Measurements from ENCODE around the gene SFR1. TPM values are rescaled to one million over a fixed set of nuclear protein-coding genes. Genes with fewer than 3 reads are reported as not detected.

SFR1 gene
- total and polyA plus RNA-seq, 7 donors = 6.1 to 13.9 (median 7.2) TPM

DNA sequence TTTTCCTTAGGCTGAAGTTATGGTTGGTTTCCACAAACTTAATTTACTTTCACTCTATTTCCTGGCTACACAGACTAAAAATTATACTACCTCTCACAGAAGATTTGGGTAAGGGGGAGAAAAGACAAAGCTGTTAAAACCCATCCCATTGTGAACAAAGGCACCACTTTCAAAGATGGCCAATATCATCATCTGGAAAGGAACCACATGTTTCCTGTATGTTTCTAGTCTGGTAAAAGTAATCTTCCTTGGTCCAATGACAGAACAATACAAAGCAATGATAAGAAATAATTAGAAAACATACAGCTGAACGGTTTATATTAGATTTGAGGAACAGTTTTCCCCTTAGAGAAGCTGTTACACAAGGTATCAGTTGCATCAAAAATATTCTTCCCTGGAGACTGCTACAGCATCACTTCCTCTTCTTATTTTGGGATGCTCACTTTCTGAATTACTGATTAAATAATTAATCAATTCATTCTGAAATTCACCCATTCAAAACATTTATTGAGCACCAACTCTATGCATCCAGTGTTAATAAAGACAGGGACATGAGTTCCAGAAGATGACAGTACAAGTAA is 8.5 kb upstream of the SFR1 start:
- H3K4me3 ChIP-seq = no peak overlapping the region
- H3K27me3 ChIP-seq = no peaks in the 10 kb centered on the region
- no peak for DNase-seq
- 34 to 68% methylated on average over 1 of the region's 1 CpG for WGBS, 2 donors
- intact Hi-C loops (cut with DNase I) = no loop called here
- H3K36me3 ChIP-seq = no peaks in the 10 kb centered on the region
- H3K9me3 ChIP-seq = no peaks in the 10 kb centered on the region
- H3K4me1 ChIP-seq = no peaks in the 10 kb centered on the region
- no peak for TF ChIP-seq POLR2A (IDR thresholded peaks at IDR 0.05)
- TF ChIP-seq POLR2AphosphoS5 (IDR thresholded peaks at IDR 0.05) = no peak
- TF ChIP-seq EP300 (IDR thresholded peaks at IDR 0.05) = no peak
- TF ChIP-seq, protein P1, sequence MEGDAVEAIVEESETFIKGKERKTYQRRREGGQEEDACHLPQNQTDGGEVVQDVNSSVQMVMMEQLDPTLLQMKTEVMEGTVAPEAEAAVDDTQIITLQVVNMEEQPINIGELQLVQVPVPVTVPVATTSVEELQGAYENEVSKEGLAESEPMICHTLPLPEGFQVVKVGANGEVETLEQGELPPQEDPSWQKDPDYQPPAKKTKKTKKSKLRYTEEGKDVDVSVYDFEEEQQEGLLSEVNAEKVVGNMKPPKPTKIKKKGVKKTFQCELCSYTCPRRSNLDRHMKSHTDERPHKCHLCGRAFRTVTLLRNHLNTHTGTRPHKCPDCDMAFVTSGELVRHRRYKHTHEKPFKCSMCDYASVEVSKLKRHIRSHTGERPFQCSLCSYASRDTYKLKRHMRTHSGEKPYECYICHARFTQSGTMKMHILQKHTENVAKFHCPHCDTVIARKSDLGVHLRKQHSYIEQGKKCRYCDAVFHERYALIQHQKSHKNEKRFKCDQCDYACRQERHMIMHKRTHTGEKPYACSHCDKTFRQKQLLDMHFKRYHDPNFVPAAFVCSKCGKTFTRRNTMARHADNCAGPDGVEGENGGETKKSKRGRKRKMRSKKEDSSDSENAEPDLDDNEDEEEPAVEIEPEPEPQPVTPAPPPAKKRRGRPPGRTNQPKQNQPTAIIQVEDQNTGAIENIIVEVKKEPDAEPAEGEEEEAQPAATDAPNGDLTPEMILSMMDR (IDR thresholded peaks at IDR 0.05) = no peak
- no peak overlapping the region for H3K27ac ChIP-seq

DNA sequence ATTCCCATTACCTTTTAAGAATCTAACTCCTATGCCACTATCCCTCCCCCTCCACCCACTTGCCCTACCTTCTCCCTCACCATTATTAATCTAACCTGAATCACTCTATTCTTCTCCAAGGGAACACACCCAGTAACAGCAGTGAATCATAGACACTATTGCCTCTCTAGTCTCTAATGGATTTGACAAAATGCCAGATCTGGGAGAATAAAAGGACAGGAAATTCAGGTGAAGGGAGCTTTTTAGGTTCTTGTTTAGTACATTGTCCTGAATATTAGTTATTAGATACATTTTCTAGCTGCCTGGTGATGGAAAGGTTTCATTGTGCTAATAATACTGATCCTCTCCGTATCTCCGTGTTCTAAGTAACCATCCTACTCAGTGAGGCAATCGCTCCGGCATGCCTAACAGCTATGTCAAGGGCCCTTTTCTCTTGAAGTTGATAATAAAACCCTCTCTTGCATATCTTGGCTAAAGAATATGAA is 4.1 kb upstream of the SFR1 start:
- no peak overlapping the region for H3K27ac ChIP-seq
- no peak for DNase-seq
- no peak for TF ChIP-seq EP300 (IDR thresholded peaks at IDR 0.05)
- TF ChIP-seq POLR2AphosphoS5 (IDR thresholded peaks at IDR 0.05) = no peak
- TF ChIP-seq, protein P1 (IDR thresholded peaks at IDR 0.05) = no peak
- no peak for TF ChIP-seq POLR2A (IDR thresholded peaks at IDR 0.05)
- H3K4me3 ChIP-seq = no peak overlapping the region
- H3K36me3 ChIP-seq = no peaks in the 10 kb centered on the region
- H3K27me3 ChIP-seq = no peaks in the 10 kb centered on the region
- 57 to 82% methylated on average over 4 of the region's 4 CpGs for WGBS, 2 donors
- intact Hi-C loops (cut with DNase I) = no loop called here
- H3K9me3 ChIP-seq = no peaks in the 10 kb centered on the region
- H3K4me1 ChIP-seq = peaks cover 0 to 12% (median 8%) of the 10 kb centered on the region in 4 donors

DNA sequence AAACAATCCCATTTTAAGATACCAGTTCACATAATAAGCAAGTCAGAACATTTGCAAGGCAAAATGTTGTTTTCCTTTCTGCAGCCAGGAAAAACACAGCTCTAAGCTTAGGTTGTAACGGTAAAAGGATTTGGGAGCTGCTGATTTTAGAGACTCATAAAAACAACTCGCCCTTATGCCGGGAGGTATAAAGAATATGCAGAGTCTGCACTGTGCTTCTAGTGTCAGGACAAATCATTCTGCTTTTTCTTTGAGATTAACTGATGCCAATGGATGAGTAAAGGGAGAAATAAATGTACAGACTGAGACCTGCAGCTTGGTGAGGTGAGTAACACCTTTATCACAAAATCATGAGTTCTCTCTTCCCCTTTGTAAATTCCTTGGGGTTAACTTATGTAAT is 2.0 kb upstream of the SFR1 start:
- Histone ChIP-seq H3K9me3 (no peaks in the 10 kb centered on the region), H3K36me3 (no peaks in the 10 kb centered on the region), H3K4me3 (no peak overlapping the region), H3K27ac (peak overlapping the region; percentile 96 to 98 (median 98)), H3K27me3 (no peaks in the 10 kb centered on the region), H3K4me1 (peaks cover 0 to 13% (median 8%) of the 10 kb centered on the region in 4 donors)
- TF ChIP-seq POLR2AphosphoS5 (IDR thresholded peaks at IDR 0.05) (no peak), EP300 (IDR thresholded peaks at IDR 0.05) (no peak), POLR2A (IDR thresholded peaks at IDR 0.05) (no peak)
- TF ChIP-seq, protein P1 (IDR thresholded peaks at IDR 0.05) = no peak
- WGBS, 2 donors = 55 to 73% methylated on average over 3 of the region's 3 CpGs
- DNase-seq = no peak
- intact Hi-C loops (cut with DNase I) = loop anchor here (5.0 kb wide), 2 partner anchors 232 to 233 kb away; partner anchors contain the start of gene CFAP58

DNA sequence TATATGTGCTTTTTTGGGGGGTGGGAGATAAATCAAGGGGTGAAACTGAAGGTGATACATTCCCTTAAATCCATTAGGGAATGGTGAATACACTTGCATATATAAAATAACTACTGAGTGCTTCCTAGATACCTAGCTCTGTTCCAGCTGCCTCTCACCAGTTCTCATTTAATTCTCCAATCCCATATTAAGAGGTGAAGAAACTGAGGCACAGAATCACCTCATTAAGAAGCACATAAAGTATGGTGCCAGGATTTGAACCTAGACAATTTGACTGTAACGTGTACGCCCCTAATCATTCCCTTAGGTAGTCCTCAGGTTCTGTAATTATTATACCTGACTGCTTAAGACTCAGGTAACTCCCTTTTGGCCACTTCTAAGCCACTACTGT is 1.5 kb upstream of the SFR1 start:
- intact Hi-C loops (cut with DNase I) = loop anchor here (5.0 kb wide), 2 partner anchors 232 to 233 kb away; partner anchors contain the start of gene CFAP58

More for the DNA sequence above, 1.5 kb upstream of the SFR1 start:
- no peak for TF ChIP-seq EP300 (IDR thresholded peaks at IDR 0.05)
- TF ChIP-seq, protein P1 (IDR thresholded peaks at IDR 0.05) = no peak
- TF ChIP-seq POLR2A (IDR thresholded peaks at IDR 0.05) = no peak
- no peak for TF ChIP-seq POLR2AphosphoS5 (IDR thresholded peaks at IDR 0.05)
- peak overlapping the region; percentile 96 to 98 (median 98) for H3K27ac ChIP-seq
- DNase-seq = no peak
- no peaks in the 10 kb centered on the region for H3K9me3 ChIP-seq
- H3K4me1 ChIP-seq = peaks cover 0 to 13% (median 8%) of the 10 kb centered on the region in 4 donors
- H3K36me3 ChIP-seq = peaks cover 0 to 3% (median 0%) of the 10 kb centered on the region in 4 donors
- H3K4me3 ChIP-seq = peak overlapping the region; percentile 61 to 84 (median 72)
- H3K27me3 ChIP-seq = no peaks in the 10 kb centered on the region
- 20 to 31% methylated on average over 2 of the region's 2 CpGs for WGBS, 2 donors
